HG03045 (cell line): ENCODE results near the gene CHURC1.

Experiments
- ATAC-seq: cut with Tn5 transposase; IDR thresholded peaks from one replicate; pipeline ENCODE4 v1.9.1; 2021; ENCODE audit warnings: mild to moderate bottlenecking, moderate library complexity; ENCODE audit not compliant: unreplicated experiment

CHURC1 gene

DNA sequence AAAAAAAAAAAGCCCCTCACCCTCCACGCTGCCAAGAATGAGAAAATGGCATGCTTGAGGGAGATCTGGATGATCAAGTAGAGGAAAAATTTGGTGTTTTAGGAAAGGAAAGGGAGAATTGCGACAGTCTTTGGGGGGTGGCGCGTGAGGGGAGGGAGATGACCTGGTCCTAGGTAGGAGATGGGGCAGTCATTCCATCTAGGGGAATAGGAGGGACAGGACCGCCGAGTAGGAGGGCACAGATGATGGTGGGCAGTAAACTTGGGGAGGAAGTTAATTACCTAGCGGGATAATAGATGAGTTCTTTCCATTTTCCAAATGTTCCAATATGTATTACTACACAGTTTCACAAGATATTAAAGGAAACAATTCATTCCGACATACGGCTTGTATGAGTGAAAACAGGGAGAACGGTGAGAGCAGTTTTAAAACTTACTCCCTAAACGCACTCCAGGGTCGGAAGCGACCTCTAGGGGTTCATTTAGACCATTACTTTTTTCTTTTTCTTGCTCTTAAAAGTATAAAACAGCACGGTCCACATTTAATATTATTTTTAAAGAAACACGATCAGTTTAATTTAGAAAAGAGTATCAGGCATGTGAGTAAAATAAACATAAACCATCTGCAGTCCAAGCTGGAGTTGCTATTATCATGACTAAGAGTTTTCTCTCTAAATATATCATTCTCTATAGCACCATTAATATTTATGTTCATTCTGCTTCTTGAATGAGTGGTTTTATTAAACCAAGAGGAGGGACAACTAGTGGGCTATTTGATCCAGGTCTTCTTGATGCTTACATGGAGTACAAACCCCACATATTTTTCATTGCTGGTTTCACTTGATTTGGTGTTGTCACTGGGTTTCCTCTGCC lies 69.4 kb downstream of the CHURC1 start:
- no peak for ATAC-seq
